Hematopoietic multipotent progenitor cell treated with erythropoietin and hydrocortisone succinate and interleukin-3 and kit ligand, for 6 days (in vitro differentiated cells): ENCODE results near the gene TYMP.

ENCODE experiments used
- DNase-seq: peaks from one replicate; pipeline ENCODE4 v3.0.0-alpha.2; 2015

TYMP gene

GRCh38 chr22:50482107-50483074, 47.4 kb downstream of the TYMP start:
- DNase-seq = no peak

GRCh38 chr22:50481440-50482106, 48.2 kb downstream of the TYMP start, which contains the start of gene ADM2:
Gene ADM2 (plus strand): TSS chr22:50481543. CDS start chr22:50481848, 305 bp downstream.
- DNase-seq = no peak

GRCh38 chr22:50481045-50481439, 48.8 kb downstream of the TYMP start:
- DNase-seq = no peak

- no peak for DNase-seq
Measured at GRCh38 chr22:50479721-50480120, 50.1 kb downstream of the TYMP start.

- no peak for DNase-seq
Measured at GRCh38 chr22:50477923-50478322, 51.9 kb downstream of the TYMP start.

GRCh38 chr22:50476868-50477267, 52.9 kb downstream of the TYMP start:
- no peak for DNase-seq
